GM12878 (cell line): ENCODE results near the gene EMILIN3. TPM values are rescaled to one million over a fixed set of nuclear protein-coding genes. Genes with fewer than 3 reads are reported as not detected.

ENCODE experiments used
- ATAC-seq: fragments of 200-7000 bp; cut with Tn5 transposase; 3 replicates; pipeline ENCODE4 v1.9.1; 2020; ENCODE audit warnings: mild to moderate bottlenecking, moderate library complexity
- BruUV-seq: library from RNA; stranded (reverse); fragments of 400-500 nt; replicated peaks from 2 replicates; lab custom pipeline; 2021; lab: Mats Ljungman, UMichigan
- CTCF ChIA-PET: fragments of 300-600 bp; sonication (Branson Sonifier 250); formaldehyde crosslinking; extraction: SDS; loops from one replicate; lab custom pipeline; 2021; ENCODE audit warnings: inconsistent platforms; lab: Yijun Ruan, JAX
- POLR2A ChIA-PET: fragments of 350-600 bp; formaldehyde crosslinking; extraction: SDS; loops from one replicate; lab custom pipeline; 2021; ENCODE audit warnings: inconsistent platforms; lab: Charles Lee
- RAD21 ChIA-PET: fragments of 300-600 bp; sonication (Branson Sonifier 250); formaldehyde crosslinking; loops from one replicate; lab custom pipeline; 2023; ENCODE audit warnings: antibody characterized with exemption; ENCODE audit not compliant: unreplicated experiment; lab: Charles Lee
- SMC1A ChIA-PET: fragments of 300-600 bp; sonication (Branson Sonifier 250); formaldehyde crosslinking; loops from one replicate; lab custom pipeline; 2023; ENCODE audit not compliant: unreplicated experiment, uncharacterized antibody; lab: Charles Lee
- DNase-seq: peaks from one replicate; pipeline ENCODE4 v3.0.0-alpha.2; 2011; ENCODE audit warnings: low read depth, low spot score
- FAIRE-seq: peaks from 3 replicates; lab custom pipeline; 2011; peaks lifted over from hg19 to GRCh38; lab: Jason Lieb, UNC
- H2AFZ ChIP-seq: 2 replicates; pipeline ENCODE4 v1.6.0; 2011; ENCODE audit warnings: low read depth, low read length, control low read depth; ENCODE audit not compliant: control insufficient read depth
- H3K27ac ChIP-seq: 2 replicates; pipeline ENCODE4 v1.5.1; 2011; ENCODE audit warnings: control low read depth; ENCODE audit not compliant: control insufficient read depth, insufficient read depth
- H3K27me3 ChIP-seq, 2 experiments: replicated peaks in 1 of 2; 2 replicates each; pipeline versions ENCODE4 v1.6.0 to v1.6.1; 2011; ENCODE audit warnings: low read length in 1 of 2; ENCODE audit not compliant: control insufficient read depth in 2 of 2, insufficient read depth in 2 of 2
- H3K36me3 ChIP-seq, 2 experiments: 2 replicates each; pipeline ENCODE4 v1.5.1; 2011; ENCODE audit warnings: low read length in 1 of 2; ENCODE audit not compliant: control insufficient read depth in 2 of 2, insufficient read depth in 2 of 2
- H3K4me1 ChIP-seq: 2 replicates; pipeline ENCODE4 v1.6.1; 2011; ENCODE audit warnings: mild to moderate bottlenecking, low read length, moderate library complexity, mixed read lengths; ENCODE audit not compliant: control insufficient read depth, insufficient read depth
- H3K4me2 ChIP-seq: 2 replicates; pipeline ENCODE4 v1.6.0; 2011; ENCODE audit warnings: control low read depth; ENCODE audit not compliant: control insufficient read depth, insufficient read depth
- H3K4me3 ChIP-seq: fragments of 200-600 bp; sonication (generic); 2 replicates; pipeline ENCODE4 v1.5.1; 2016
- H3K79me2 ChIP-seq: 2 replicates; pipeline ENCODE4 v1.6.0; 2011; ENCODE audit warnings: low read length; ENCODE audit not compliant: control insufficient read depth, insufficient read depth
- H3K9ac ChIP-seq: 2 replicates; pipeline ENCODE4 v1.8.0; 2011; ENCODE audit warnings: low read length, control low read depth, mixed read lengths; ENCODE audit not compliant: control insufficient read depth, insufficient read depth
- H3K9me3 ChIP-seq: replicated peaks from 3 replicates; pipeline ENCODE4 v1.5.1; 2011; ENCODE audit warnings: mild to moderate bottlenecking, low read length; ENCODE audit not compliant: control insufficient read depth, insufficient read depth
- H4K20me1 ChIP-seq: 2 replicates; pipeline ENCODE4 v1.6.0; 2011; ENCODE audit not compliant: control insufficient read depth, insufficient read depth
- NFIC ChIP-seq: IDR thresholded peaks from 2 replicates; pipeline ENCODE4 v1.6.1; 2012; ENCODE audit warnings: low read depth, mild to moderate bottlenecking, inconsistent platforms, low read length, moderate library complexity
- NR2F1 ChIP-seq: fragments of 450-650 bp; conservative IDR thresholded peaks from 2 replicates; pipeline ENCODE4 v1.6.1; 2017; ENCODE audit warnings: mild to moderate bottlenecking
- POU2F2 ChIP-seq: IDR thresholded peaks from 3 replicates; pipeline ENCODE4 v1.6.1; 2011; ENCODE audit warnings: low read depth, mild to moderate bottlenecking, low read length, borderline replicate concordance
- RUNX3 ChIP-seq: IDR thresholded peaks from 2 replicates; pipeline ENCODE4 v1.6.1; 2012; ENCODE audit warnings: low read length, inconsistent platforms
- SRF ChIP-seq, 2 experiments: IDR thresholded peaks; 2 replicates each; pipeline ENCODE4 v1.6.1; 2011; ENCODE audit warnings: low read depth in 2 of 2, low read length in 2 of 2, mild to moderate bottlenecking in 1 of 2, moderate library complexity in 1 of 2
- WGBS: methylation state at CpG from one replicate; pipeline ENCODE4 v1.1.6; 2016; ENCODE audit warnings: low lambda C conversion rate; ENCODE audit not compliant: insufficient replicate concordance, insufficient coverage; ENCODE audit errors: missing lambda C conversion rate; 5-methylcytosine and 5-hydroxymethylcytosine counted together
- in situ Hi-C: fragments of 300-500 bp; cut with MboI; formaldehyde crosslinking; loops from 9 replicates; pipeline ENCODE4 v1.14.3; 2018; ENCODE audit warnings: mixed read lengths
- intact Hi-C: fragments of 100-400 bp; cut with micrococcal nuclease; formaldehyde crosslinking; loops from one replicate; pipeline ENCODE4 v1.14.2; 2022; ENCODE audit not compliant: unreplicated experiment
- polyA plus RNA-seq, 11 experiments: library from polyadenylated mRNA; depleted of rRNA in 4 of 11; unstranded in 6 of 11; stranded (reverse) in 5 of 11; fragments of >200 nt; fragmentation: Nextera tagmentation in 4 of 11; fragmentation: Illumina TruSeq in 1 of 11; extraction: Ambion mirVana in 4 of 11; extraction: Trizol in 1 of 11; gene quantifications; 1 replicate in 1 of 11; 2 replicates in 10 of 11; pipeline versions ENCODE4 v1.2.1 to v1.2.3, GENCODE V29; 2011 to 2016; ENCODE audit warnings: inconsistent platforms in 2 of 11, missing spikeins in 2 of 11, low read depth in 1 of 11
- total RNA-seq, 4 experiments: library from RNA; depleted of rRNA in 3 of 4; stranded (reverse); fragments of >200 nt in 3 of 4; fragmentation: Illumina TruSeq in 1 of 4; extraction: Trizol in 1 of 4; gene quantifications; 2 replicates each; pipeline versions ENCODE4 v1.2.1 to v1.2.3, GENCODE V29; 2013 to 2021
- TF ChIP-seq, protein P1 (sequence below): fragments of 450-650 bp; IDR thresholded peaks from 2 replicates; pipeline ENCODE4 v1.6.1; 2017; ENCODE audit warnings: borderline replicate concordance
- TF ChIP-seq, protein P2 (sequence below): IDR thresholded peaks from 2 replicates; pipeline ENCODE4 v1.6.1; 2012; ENCODE audit warnings: low read depth, low read length, improper control_type of control experiment
- TF ChIP-seq, protein P3 (sequence below): fragments of 450-650 bp; conservative IDR thresholded peaks from 2 replicates; pipeline ENCODE4 v1.6.1; 2017; ENCODE audit warnings: mild to moderate bottlenecking, moderate library complexity
- TF ChIP-seq, protein P4 (sequence below): fragments of 150-350 bp; IDR thresholded peaks from 2 replicates; pipeline ENCODE4 v1.6.1; 2016; ENCODE audit warnings: low read depth, low read length

The EMILIN3 gene
- total and polyA plus RNA-seq, 10 of the 15 experiments (the other 5 are each of a cell fraction or from before 2014, with no cell fraction given): not detected

DNA sequence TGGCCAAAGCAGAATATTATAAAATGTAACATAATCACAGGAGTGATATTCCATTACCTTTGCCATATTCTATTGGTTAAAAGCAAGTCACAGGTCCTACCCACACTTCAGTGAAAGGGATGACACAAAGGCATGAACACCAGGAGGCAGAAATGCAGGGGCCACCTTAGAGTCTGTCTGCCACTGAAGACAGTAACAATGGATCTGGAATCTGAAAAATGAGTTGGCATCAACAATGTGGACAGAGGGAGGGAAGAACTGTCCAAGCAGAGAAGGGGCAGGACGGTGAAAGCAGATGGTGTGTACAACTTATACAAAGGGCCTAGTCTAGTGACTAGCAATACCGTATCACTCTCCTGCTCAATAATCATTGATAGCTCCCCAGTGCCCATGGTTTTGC is 32.6 kb downstream of the EMILIN3 start:
- 100% methylated on average over 2 of the region's 2 CpGs for WGBS
- in situ Hi-C loops: no loop called here

DNA sequence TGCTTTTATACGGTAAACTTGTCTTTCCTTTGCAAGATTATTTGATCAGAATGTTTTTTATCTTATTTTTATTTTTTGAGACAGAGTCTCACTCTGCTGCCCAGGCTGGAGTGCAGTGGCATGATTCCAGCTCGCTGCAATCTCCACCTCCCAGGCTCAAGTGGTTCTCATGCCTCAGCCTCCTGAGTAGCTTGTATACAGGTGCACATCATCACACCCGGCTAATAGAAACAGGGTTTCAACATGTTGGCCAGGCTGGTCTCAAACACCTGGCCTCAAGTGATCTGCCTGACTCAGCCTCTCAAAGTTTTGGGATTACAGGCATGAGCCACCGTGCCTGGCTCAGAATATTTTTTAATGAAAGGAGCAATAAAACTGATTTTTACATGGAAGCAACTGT is 34.9 kb downstream of the EMILIN3 start:
- no peak for DNase-seq
- RAD21 ChIA-PET: interaction anchor here (1.3 kb wide), 1 partner anchor 9 kb away, joined by 4 read pairs; no protein-coding TSS in a partner anchor
- in situ Hi-C loops: no loop called here

More for the DNA sequence above, 32.6 kb downstream of the EMILIN3 start:
- Histone ChIP-seq H2AFZ (no peak overlapping the region), H3K27me3 (no peaks in the 10 kb centered on the region), H3K27ac (no peak overlapping the region), H3K79me2 (no peaks in the 10 kb centered on the region), H3K36me3 (no peaks in the 10 kb centered on the region), H3K9ac (no peak overlapping the region)
- intact Hi-C loops: no loop called here
- RAD21 ChIA-PET: no interaction called here
- CTCF ChIA-PET: no interaction called here
- no peak for ATAC-seq
- TF ChIP-seq RUNX3 (no peak), SRF (IDR thresholded peaks at IDR 0.05; ENCODE audit: low read depth in 2 of 2, low read length in 2 of 2) (no peak)
- TF ChIP-seq, protein P1, sequence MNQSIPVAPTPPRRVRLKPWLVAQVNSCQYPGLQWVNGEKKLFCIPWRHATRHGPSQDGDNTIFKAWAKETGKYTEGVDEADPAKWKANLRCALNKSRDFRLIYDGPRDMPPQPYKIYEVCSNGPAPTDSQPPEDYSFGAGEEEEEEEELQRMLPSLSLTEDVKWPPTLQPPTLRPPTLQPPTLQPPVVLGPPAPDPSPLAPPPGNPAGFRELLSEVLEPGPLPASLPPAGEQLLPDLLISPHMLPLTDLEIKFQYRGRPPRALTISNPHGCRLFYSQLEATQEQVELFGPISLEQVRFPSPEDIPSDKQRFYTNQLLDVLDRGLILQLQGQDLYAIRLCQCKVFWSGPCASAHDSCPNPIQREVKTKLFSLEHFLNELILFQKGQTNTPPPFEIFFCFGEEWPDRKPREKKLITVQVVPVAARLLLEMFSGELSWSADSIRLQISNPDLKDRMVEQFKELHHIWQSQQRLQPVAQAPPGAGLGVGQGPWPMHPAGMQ: no peak
- TF ChIP-seq, all 136 proteins: peak for 0
- DNase-seq (no peak), FAIRE-seq (no peak)
- Histone ChIP-seq H3K4me1 (peaks cover 6% of the 10 kb centered on the region), H3K4me2 (no peak overlapping the region), H4K20me1 (no peaks in the 10 kb centered on the region), H3K4me3 (no peak overlapping the region), H3K9me3 (no peaks in the 10 kb centered on the region)
- ChIA-PET SMC1A (interaction anchor here (1.1 to 1.2 kb wide), 2 partner anchors 161 to 351 kb away, joined by 3 to 4 read pairs; no protein-coding TSS in a partner anchor), POLR2A (interaction anchor here (0.6 kb wide), 1 partner anchor 217 kb away, joined by 4 read pairs; no protein-coding TSS in a partner anchor)
- BruUV-seq: no TSS peak

More for the DNA sequence above, 34.9 kb downstream of the EMILIN3 start:
- SMC1A ChIA-PET: no interaction called here
- CTCF ChIA-PET: interaction anchor here (1.4 to 1.6 kb wide), 2 partner anchors 197 to 362 kb away, joined by 3 to 5 read pairs; no protein-coding TSS in a partner anchor
- H3K4me1 ChIP-seq: peaks cover 6% of the 10 kb centered on the region
- no TSS peak for BruUV-seq
- H3K9ac ChIP-seq: no peak overlapping the region
- 53% methylated on average over 4 of the region's 4 CpGs for WGBS
- H3K27ac ChIP-seq: no peak overlapping the region
- H3K79me2 ChIP-seq: no peaks in the 10 kb centered on the region
- TF ChIP-seq, protein P2, sequence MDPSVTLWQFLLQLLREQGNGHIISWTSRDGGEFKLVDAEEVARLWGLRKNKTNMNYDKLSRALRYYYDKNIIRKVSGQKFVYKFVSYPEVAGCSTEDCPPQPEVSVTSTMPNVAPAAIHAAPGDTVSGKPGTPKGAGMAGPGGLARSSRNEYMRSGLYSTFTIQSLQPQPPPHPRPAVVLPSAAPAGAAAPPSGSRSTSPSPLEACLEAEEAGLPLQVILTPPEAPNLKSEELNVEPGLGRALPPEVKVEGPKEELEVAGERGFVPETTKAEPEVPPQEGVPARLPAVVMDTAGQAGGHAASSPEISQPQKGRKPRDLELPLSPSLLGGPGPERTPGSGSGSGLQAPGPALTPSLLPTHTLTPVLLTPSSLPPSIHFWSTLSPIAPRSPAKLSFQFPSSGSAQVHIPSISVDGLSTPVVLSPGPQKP: no peak
- no peak for TF ChIP-seq NR2F1
- TF ChIP-seq, protein P3, sequence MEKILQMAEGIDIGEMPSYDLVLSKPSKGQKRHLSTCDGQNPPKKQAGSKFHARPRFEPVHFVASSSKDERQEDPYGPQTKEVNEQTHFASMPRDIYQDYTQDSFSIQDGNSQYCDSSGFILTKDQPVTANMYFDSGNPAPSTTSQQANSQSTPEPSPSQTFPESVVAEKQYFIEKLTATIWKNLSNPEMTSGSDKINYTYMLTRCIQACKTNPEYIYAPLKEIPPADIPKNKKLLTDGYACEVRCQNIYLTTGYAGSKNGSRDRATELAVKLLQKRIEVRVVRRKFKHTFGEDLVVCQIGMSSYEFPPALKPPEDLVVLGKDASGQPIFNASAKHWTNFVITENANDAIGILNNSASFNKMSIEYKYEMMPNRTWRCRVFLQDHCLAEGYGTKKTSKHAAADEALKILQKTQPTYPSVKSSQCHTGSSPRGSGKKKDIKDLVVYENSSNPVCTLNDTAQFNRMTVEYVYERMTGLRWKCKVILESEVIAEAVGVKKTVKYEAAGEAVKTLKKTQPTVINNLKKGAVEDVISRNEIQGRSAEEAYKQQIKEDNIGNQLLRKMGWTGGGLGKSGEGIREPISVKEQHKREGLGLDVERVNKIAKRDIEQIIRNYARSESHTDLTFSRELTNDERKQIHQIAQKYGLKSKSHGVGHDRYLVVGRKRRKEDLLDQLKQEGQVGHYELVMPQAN: no peak
- TF ChIP-seq POU2F2: no peak
- TF ChIP-seq, protein P4, sequence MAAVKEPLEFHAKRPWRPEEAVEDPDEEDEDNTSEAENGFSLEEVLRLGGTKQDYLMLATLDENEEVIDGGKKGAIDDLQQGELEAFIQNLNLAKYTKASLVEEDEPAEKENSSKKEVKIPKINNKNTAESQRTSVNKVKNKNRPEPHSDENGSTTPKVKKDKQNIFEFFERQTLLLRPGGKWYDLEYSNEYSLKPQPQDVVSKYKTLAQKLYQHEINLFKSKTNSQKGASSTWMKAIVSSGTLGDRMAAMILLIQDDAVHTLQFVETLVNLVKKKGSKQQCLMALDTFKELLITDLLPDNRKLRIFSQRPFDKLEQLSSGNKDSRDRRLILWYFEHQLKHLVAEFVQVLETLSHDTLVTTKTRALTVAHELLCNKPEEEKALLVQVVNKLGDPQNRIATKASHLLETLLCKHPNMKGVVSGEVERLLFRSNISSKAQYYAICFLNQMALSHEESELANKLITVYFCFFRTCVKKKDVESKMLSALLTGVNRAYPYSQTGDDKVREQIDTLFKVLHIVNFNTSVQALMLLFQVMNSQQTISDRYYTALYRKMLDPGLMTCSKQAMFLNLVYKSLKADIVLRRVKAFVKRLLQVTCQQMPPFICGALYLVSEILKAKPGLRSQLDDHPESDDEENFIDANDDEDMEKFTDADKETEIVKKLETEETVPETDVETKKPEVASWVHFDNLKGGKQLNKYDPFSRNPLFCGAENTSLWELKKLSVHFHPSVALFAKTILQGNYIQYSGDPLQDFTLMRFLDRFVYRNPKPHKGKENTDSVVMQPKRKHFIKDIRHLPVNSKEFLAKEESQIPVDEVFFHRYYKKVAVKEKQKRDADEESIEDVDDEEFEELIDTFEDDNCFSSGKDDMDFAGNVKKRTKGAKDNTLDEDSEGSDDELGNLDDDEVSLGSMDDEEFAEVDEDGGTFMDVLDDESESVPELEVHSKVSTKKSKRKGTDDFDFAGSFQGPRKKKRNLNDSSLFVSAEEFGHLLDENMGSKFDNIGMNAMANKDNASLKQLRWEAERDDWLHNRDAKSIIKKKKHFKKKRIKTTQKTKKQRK: no peak
- no peak for TF ChIP-seq NFIC
- intact Hi-C loops: no loop called here
- H3K36me3 ChIP-seq: no peaks in the 10 kb centered on the region
- FAIRE-seq (no peak), ATAC-seq (no peak)
- POLR2A ChIA-PET: no interaction called here
- no peak overlapping the region for H3K4me2 ChIP-seq
- H3K4me3 ChIP-seq: no peak overlapping the region
- no peaks in the 10 kb centered on the region for H4K20me1 ChIP-seq
- no peak overlapping the region for H2AFZ ChIP-seq
- no peaks in the 10 kb centered on the region for H3K27me3 ChIP-seq
- no peaks in the 10 kb centered on the region for H3K9me3 ChIP-seq
